VCaP (cell line): ENCODE results near the gene ZNF77.
"Not testable (repeated sequence)": the region's sequence is repeated elsewhere in the genome, so short reads cannot be mapped to it uniquely, and the experiment has no call there.

Source experiments
- H3K27ac ChIP-seq: fragments of 450-650 bp; 2 replicates; pipeline ENCODE4 v1.5.1; 2017
- CTCF ChIP-seq: fragments of 450-650 bp; conservative IDR thresholded peaks from 2 replicates; pipeline ENCODE4 v1.5.1; 2017; ENCODE audit warnings: mild to moderate bottlenecking, moderate library complexity

Gene ZNF77

GRCh38 chr19:2969104-2969504 is 24.3 kb upstream of the ZNF77 start:
- TF ChIP-seq CTCF, result no peak
- peak overlapping the region; percentile 67 for H3K27ac ChIP-seq

- peak overlapping the region; percentile 67 for H3K27ac ChIP-seq
- TF ChIP-seq CTCF, result no peak
Observed at GRCh38 chr19:2967972-2968371, 23.2 kb upstream of the ZNF77 start.

GRCh38 chr19:2964874-2965273 is 20.1 kb upstream of the ZNF77 start:
- H3K27ac ChIP-seq, result no peak overlapping the region
- no peak for TF ChIP-seq CTCF

- not testable (repeated sequence) for H3K27ac ChIP-seq
Observed at GRCh38 chr19:2963631-2964030, 18.9 kb upstream of the ZNF77 start.

GRCh38 chr19:2963122-2963521 is 18.4 kb upstream of the ZNF77 start:
- no peak for TF ChIP-seq CTCF
- H3K27ac ChIP-seq, result no peak overlapping the region

GRCh38 chr19:2962018-2962670 is 17.4 kb upstream of the ZNF77 start:
- H3K27ac ChIP-seq, result no peak overlapping the region
- peak; percentile 62 for TF ChIP-seq CTCF

- TF ChIP-seq CTCF, result no peak
- H3K27ac ChIP-seq, result no peak overlapping the region
Observed at GRCh38 chr19:2960120-2960519, 15.3 kb upstream of the ZNF77 start.

- TF ChIP-seq CTCF, result no peak
- no peak overlapping the region for H3K27ac ChIP-seq
Observed at GRCh38 chr19:2957160-2957559, 12.4 kb upstream of the ZNF77 start.
